ENCODE measurements around the gene NCOA1.

Gene NCOA1

GRCh38 chr2:24652265-24653182 lies 161.5 kb downstream of the NCOA1 start:
- Histone ChIP-seq H3K27ac (no peak overlapping the region), H3K36me3 (replicated peaks) (no peaks in the 10 kb centered on the region)
- in situ Hi-C loops (cut with HindIII; ENCODE audit: low pct_ligation_motif_present, low sequenced_read_pairs): no loop called here

GRCh38 chr2:24657818-24658217 lies 166.8 kb downstream of the NCOA1 start:
- Histone ChIP-seq H3K27me3 (replicated peaks) (no peaks in the 10 kb centered on the region), H3K4me3 (ENCODE audit: low read depth, low read length) (no peak overlapping the region), H3K36me3 (replicated peaks) (no peaks in the 10 kb centered on the region), H3K27ac (no peak overlapping the region)
- in situ Hi-C loops (cut with HindIII; ENCODE audit: low pct_ligation_motif_present, low sequenced_read_pairs): no loop called here
- TF ChIP-seq CTCF (IDR thresholded peaks at IDR 0.05; ENCODE audit: low read depth, low read length, missing control alignments): no peak
- DNase-seq: no peak

More at GRCh38 chr2:24652265-24653182, 161.5 kb downstream of the NCOA1 start:
- no peak for TF ChIP-seq CTCF (IDR thresholded peaks at IDR 0.05; ENCODE audit: low read depth, low read length, missing control alignments)
- no peaks in the 10 kb centered on the region for H3K27me3 ChIP-seq (replicated peaks)
- no peak for DNase-seq
- no peak overlapping the region for H3K4me3 ChIP-seq (ENCODE audit: low read depth, low read length)

- Histone ChIP-seq H3K27me3 (replicated peaks) (no peaks in the 10 kb centered on the region), H3K36me3 (replicated peaks) (no peaks in the 10 kb centered on the region), H3K27ac (no peak overlapping the region), H3K4me3 (ENCODE audit: low read depth, low read length) (no peak overlapping the region)
- no peak for TF ChIP-seq CTCF (IDR thresholded peaks at IDR 0.05; ENCODE audit: low read depth, low read length, missing control alignments)
- in situ Hi-C loops (cut with HindIII; ENCODE audit: low pct_ligation_motif_present, low sequenced_read_pairs): no loop called here
- no peak for DNase-seq
Measured at GRCh38 chr2:24658531-24659202, 167.6 kb downstream of the NCOA1 start.

- no peak for TF ChIP-seq CTCF (IDR thresholded peaks at IDR 0.05; ENCODE audit: low read depth, low read length, missing control alignments)
- no peak for DNase-seq
- Histone ChIP-seq H3K36me3 (replicated peaks) (no peaks in the 10 kb centered on the region), H3K27me3 (replicated peaks) (no peaks in the 10 kb centered on the region), H3K27ac (no peak overlapping the region), H3K4me3 (ENCODE audit: low read depth, low read length) (no peak overlapping the region)
- in situ Hi-C loops (cut with HindIII; ENCODE audit: low pct_ligation_motif_present, low sequenced_read_pairs): no loop called here
Measured at GRCh38 chr2:24659862-24660261, 168.8 kb downstream of the NCOA1 start.

GRCh38 chr2:24667542-24667941 lies 176.5 kb downstream of the NCOA1 start:
- Histone ChIP-seq H3K4me3 (ENCODE audit: low read depth, low read length) (no peak overlapping the region), H3K36me3 (replicated peaks) (no peaks in the 10 kb centered on the region), H3K27me3 (replicated peaks) (no peaks in the 10 kb centered on the region), H3K27ac (no peak overlapping the region)
- TF ChIP-seq CTCF (IDR thresholded peaks at IDR 0.05; ENCODE audit: low read depth, low read length, missing control alignments): no peak
- no peak for DNase-seq
- in situ Hi-C loops (cut with HindIII; ENCODE audit: low pct_ligation_motif_present, low sequenced_read_pairs): no loop called here
